Measurements from ENCODE around the gene RNF208. TPM values are rescaled to one million over a fixed set of nuclear protein-coding genes. Genes with fewer than 3 reads are reported as not detected.
A peak's percentile ranks its signal among the peaks of the same experiment; 100 is the strongest.

Gene RNF208
- total and polyA plus RNA-seq, 9 of the 15 experiments (the other 6 are each of a cell fraction or from before 2014, with no cell fraction given) = 0.15 to 6.9 (median 0.50) TPM; not detected in 2

- peaks cover 5 to 55% of the 10 kb centered on the region in 2 experiments; a peak in 4 of 5 replicates for H3K4me1 ChIP-seq (replicated peaks in 1 of 2; ENCODE audit: control insufficient read depth in 2 of 2, insufficient read depth in 2 of 2, low read length in 2 of 2)
- POLR2A ChIA-PET = interaction anchor here (1.0 kb wide), 1 partner anchor 8 kb away, joined by 3 read pairs; no protein-coding TSS in a partner anchor
- no TSS peak for BruUV-seq (replicated peaks)
- ATAC-seq (no peak), FAIRE-seq (no peak), DNase-seq (ENCODE audit: extremely low read depth in 1 of 4, low spot score in 3 of 4) (no peak)
- no peak overlapping the region for H3K4me3 ChIP-seq
- peak overlapping the region in 1 of 2 experiments; percentile 55; a peak in 2 of 4 replicates for H3K9ac ChIP-seq (ENCODE audit: insufficient read depth in 1 of 2, low read depth in 2 of 2, low read length in 2 of 2)
- no peak overlapping the region for H2AFZ ChIP-seq (ENCODE audit: low read depth, low read length)
- CTCF ChIA-PET (ENCODE audit: low intra/inter-chr PET ratio) = no interaction called here
- no peak overlapping the region for H3K4me2 ChIP-seq (ENCODE audit: insufficient read depth, low read length)
- in situ Hi-C loops (cut with MboI) = no loop called here
- H4K20me1 ChIP-seq (replicated peaks; ENCODE audit: control insufficient read depth, insufficient read depth, low read length) = peaks cover 3% of the 10 kb centered on the region; the same call in 1 of the 2 replicates
- H3K79me2 ChIP-seq (ENCODE audit: control insufficient read depth, insufficient read depth, low read length) = peaks cover 3% of the 10 kb centered on the region; the same call in 2 of the 3 replicates
- no peak overlapping the region for H3K27ac ChIP-seq (ENCODE audit: extremely low read depth, low read depth, low read length)
- H3K9me3 ChIP-seq (replicated peaks; ENCODE audit: control insufficient read depth, insufficient read depth, low read depth, low read length) = no peaks in the 10 kb centered on the region
- intact Hi-C loops (cut with micrococcal nuclease) = no loop called here
- H3K36me3 ChIP-seq (ENCODE audit: control insufficient read depth, insufficient read depth, low read length) = peaks cover 48% of the 10 kb centered on the region; the same call in 2 of the 3 replicates
- no peaks in the 10 kb centered on the region for H3K9me1 ChIP-seq (ENCODE audit: control insufficient read depth, insufficient read depth, low read length)
- no peaks in the 10 kb centered on the region for H3K27me3 ChIP-seq (ENCODE audit: control insufficient read depth in 2 of 2, insufficient read depth in 2 of 2, low read length in 2 of 2)
- WGBS (ENCODE audit: insufficient coverage, low coverage, missing lambda C conversion rate) = 83% methylated on average over 16 of the region's 21 CpGs
- no peak for TF ChIP-seq HDAC8 (tag; IDR thresholded peaks at IDR 0.05)
- TF ChIP-seq ZFX (CRISPR knock-in tag; IDR thresholded peaks at IDR 0.05) = no peak
- no peak for TF ChIP-seq ZNF511 (CRISPR knock-in tag; IDR thresholded peaks at IDR 0.05)
- no peak for TF ChIP-seq JUN (IDR thresholded peaks at IDR 0.05; ENCODE audit: borderline replicate concordance, low read depth, low read length)
- TF ChIP-seq JUN (CRISPR knock-in tag; IDR thresholded peaks at IDR 0.05; ENCODE audit: borderline replicate concordance) = no peak
- no peak for TF ChIP-seq TFE3 (CRISPR knock-in tag; IDR thresholded peaks at IDR 0.05)
- TF ChIP-seq NFRKB (IDR thresholded peaks at IDR 0.05; ENCODE audit: low read depth) = no peak
- no peak for TF ChIP-seq ZNF311 (CRISPR knock-in tag; IDR thresholded peaks at IDR 0.05)
- TF ChIP-seq ZC3H11A (IDR thresholded peaks at IDR 0.05; ENCODE audit: low read depth, low read length) = no peak
- TF ChIP-seq ZFPM2 (CRISPR knock-in tag; IDR thresholded peaks at IDR 0.05) = no peak
- TF ChIP-seq CBFA2T2 (conservative IDR thresholded peaks at IDR 0.05) = no peak
- no peak for TF ChIP-seq MTF1 (CRISPR knock-in tag; IDR thresholded peaks at IDR 0.05; ENCODE audit: borderline replicate concordance)
- no peak for TF ChIP-seq FOXA3 (CRISPR knock-in tag; conservative IDR thresholded peaks at IDR 0.05 in 1 of 2, IDR thresholded peaks at IDR 0.05 in 1 of 2)
- TF ChIP-seq PHF20 (IDR thresholded peaks at IDR 0.05; ENCODE audit: partially characterized antibody) = no peak
- TF ChIP-seq CUX1 (CRISPR knock-in tag; IDR thresholded peaks at IDR 0.05) = no peak
- no peak for TF ChIP-seq CBX1 (IDR thresholded peaks at IDR 0.05; ENCODE audit: low read depth)
- no peak for TF ChIP-seq ZKSCAN3 (CRISPR knock-in tag; IDR thresholded peaks at IDR 0.05)
These were observed 9.5 kb downstream of the RNF208 start for GRCh38 chr9:137212520-137212919.

Measured in K562 (cell line).